ENCODE results near the gene OR51E2. TPM values are rescaled to one million over a fixed set of nuclear protein-coding genes. Genes with fewer than 3 reads are reported as not detected.

The OR51E2 gene
- total and polyA plus RNA-seq, 2 experiments from 2014 or later: not detected

Other genes with a start within 250 kb of the OR51E2 start
- not detected in 2 replicates for gene OR52K2, start 248.6 kb downstream of the OR51E2 start, total RNA-seq (2014; rRNA removed; shearing (Covaris generic))
- not detected in 2 replicates for gene OR52K2, start 248.6 kb downstream of the OR51E2 start, polyA plus RNA-seq (2016; fragmentation: Nextera tagmentation; extraction: Ambion mirVana)
- not detected in 2 replicates for gene OR52K1, start 215.2 kb downstream of the OR51E2 start, total RNA-seq (2014; rRNA removed; shearing (Covaris generic))
- gene OR52K1, start 215.2 kb downstream of the OR51E2 start, polyA plus RNA-seq (2016; fragmentation: Nextera tagmentation; extraction: Ambion mirVana): not detected in 2 replicates
- gene OR52M1, start 152.7 kb downstream of the OR51E2 start, total RNA-seq (2014; rRNA removed; shearing (Covaris generic)): not detected in 2 replicates
- not detected in 2 replicates for gene OR52M1, start 152.7 kb downstream of the OR51E2 start, polyA plus RNA-seq (2016; fragmentation: Nextera tagmentation; extraction: Ambion mirVana)
- gene OR52I2, start 116.1 kb downstream of the OR51E2 start, total RNA-seq (2014; rRNA removed; shearing (Covaris generic)): not detected in 2 replicates
- 0.03 TPM in 1 of 2 replicates, not detected in the other for gene OR52I2, start 116.1 kb downstream of the OR51E2 start, polyA plus RNA-seq (2016; fragmentation: Nextera tagmentation; extraction: Ambion mirVana)
- not detected in 2 replicates for gene OR52I1, start 103.8 kb downstream of the OR51E2 start, total RNA-seq (2014; rRNA removed; shearing (Covaris generic))
- not detected in 2 replicates for gene OR52I1, start 103.8 kb downstream of the OR51E2 start, polyA plus RNA-seq (2016; fragmentation: Nextera tagmentation; extraction: Ambion mirVana)
- gene TRIM68, start 89.6 kb downstream of the OR51E2 start, total RNA-seq (2014; rRNA removed; shearing (Covaris generic)): 4.2 and 5.7 TPM in 2 replicates
- 1.6 and 2.2 TPM in 2 replicates for gene TRIM68, start 89.6 kb downstream of the OR51E2 start, polyA plus RNA-seq (2016; fragmentation: Nextera tagmentation; extraction: Ambion mirVana)
- gene OR51D1, start 60.4 kb downstream of the OR51E2 start, total RNA-seq (2014; rRNA removed; shearing (Covaris generic)): not detected in 2 replicates
- gene OR51D1, start 60.4 kb downstream of the OR51E2 start, polyA plus RNA-seq (2016; fragmentation: Nextera tagmentation; extraction: Ambion mirVana): not detected in 2 replicates
- not detected in 2 replicates for gene OR51E1, start 53.9 kb downstream of the OR51E2 start, total RNA-seq (2014; rRNA removed; shearing (Covaris generic))
- not detected in 2 replicates for gene OR51E1, start 53.9 kb downstream of the OR51E2 start, polyA plus RNA-seq (2016; fragmentation: Nextera tagmentation; extraction: Ambion mirVana)
- 0.19 TPM in 1 of 2 replicates, not detected in the other for gene MMP26, start 6.9 kb upstream of the OR51E2 start, total RNA-seq (2014; rRNA removed; shearing (Covaris generic))
- gene MMP26, start 6.9 kb upstream of the OR51E2 start, polyA plus RNA-seq (2016; fragmentation: Nextera tagmentation; extraction: Ambion mirVana): not detected in 2 replicates
- not detected in 2 replicates for gene OR51F1, start 72.1 kb upstream of the OR51E2 start, total RNA-seq (2014; rRNA removed; shearing (Covaris generic))
- gene OR51F1, start 72.1 kb upstream of the OR51E2 start, polyA plus RNA-seq (2016; fragmentation: Nextera tagmentation; extraction: Ambion mirVana): not detected in 2 replicates
- not detected in 2 replicates for gene OR52R1, start 106.5 kb upstream of the OR51E2 start, total RNA-seq (2014; rRNA removed; shearing (Covaris generic))
- gene OR52R1, start 106.5 kb upstream of the OR51E2 start, polyA plus RNA-seq (2016; fragmentation: Nextera tagmentation; extraction: Ambion mirVana): not detected in 2 replicates
- not detected in 2 replicates for gene OR51F2, start 123.5 kb upstream of the OR51E2 start, total RNA-seq (2014; rRNA removed; shearing (Covaris generic))
- not detected in 2 replicates for gene OR51F2, start 123.5 kb upstream of the OR51E2 start, polyA plus RNA-seq (2016; fragmentation: Nextera tagmentation; extraction: Ambion mirVana)
- not detected in 2 replicates for gene OR51S1, start 151.4 kb upstream of the OR51E2 start, total RNA-seq (2014; rRNA removed; shearing (Covaris generic))
- gene OR51S1, start 151.4 kb upstream of the OR51E2 start, polyA plus RNA-seq (2016; fragmentation: Nextera tagmentation; extraction: Ambion mirVana): not detected in 2 replicates
- not detected in 2 replicates for gene OR51T1, start 184.0 kb upstream of the OR51E2 start, total RNA-seq (2014; rRNA removed; shearing (Covaris generic))
- gene OR51T1, start 184.0 kb upstream of the OR51E2 start, polyA plus RNA-seq (2016; fragmentation: Nextera tagmentation; extraction: Ambion mirVana): not detected in 2 replicates
- gene OR51A7, start 205.9 kb upstream of the OR51E2 start, total RNA-seq (2014; rRNA removed; shearing (Covaris generic)): not detected in 2 replicates
- not detected in 2 replicates for gene OR51A7, start 205.9 kb upstream of the OR51E2 start, polyA plus RNA-seq (2016; fragmentation: Nextera tagmentation; extraction: Ambion mirVana)
- gene OR51G2, start 221.5 kb upstream of the OR51E2 start, total RNA-seq (2014; rRNA removed; shearing (Covaris generic)): not detected in 2 replicates
- not detected in 2 replicates for gene OR51G2, start 221.5 kb upstream of the OR51E2 start, polyA plus RNA-seq (2016; fragmentation: Nextera tagmentation; extraction: Ambion mirVana)
- not detected in 2 replicates for gene OR51G1, start 226.5 kb upstream of the OR51E2 start, total RNA-seq (2014; rRNA removed; shearing (Covaris generic))
- not detected in 2 replicates for gene OR51G1, start 226.5 kb upstream of the OR51E2 start, polyA plus RNA-seq (2016; fragmentation: Nextera tagmentation; extraction: Ambion mirVana)
- gene OR51A4, start 249.8 kb upstream of the OR51E2 start, total RNA-seq (2014; rRNA removed; shearing (Covaris generic)): not detected in 2 replicates
- not detected in 2 replicates for gene OR51A4, start 249.8 kb upstream of the OR51E2 start, polyA plus RNA-seq (2016; fragmentation: Nextera tagmentation; extraction: Ambion mirVana)

Measured in GM23338 (cell line).